ENCODE results near the gene RPS15. TPM values are rescaled to one million over a fixed set of nuclear protein-coding genes. Genes with fewer than 3 reads are reported as not detected.

RPS15 gene
- total RNA-seq, 1 experiment from 2014 or later, result 1,696 TPM

- H3K4me3 ChIP-seq (ENCODE audit: low read depth, low read length, poor library complexity, severe bottlenecking), result no peak overlapping the region
- no peaks in the 10 kb centered on the region for H3K36me3 ChIP-seq (ENCODE audit: insufficient read depth, low read length, poor library complexity, severe bottlenecking)
- BruUV-seq (replicated peaks), result no TSS peak
- ChIA-PET POLR2A (ENCODE audit: low non-redundant PET) (no interaction called here), CTCF (no interaction called here)
- H3K27ac ChIP-seq (ENCODE audit: low read depth, low read length, poor library complexity, severe bottlenecking), result no peak overlapping the region
- no peak for DNase-seq (ENCODE audit: low spot score)
- H3K27me3 ChIP-seq (replicated peaks; ENCODE audit: insufficient read depth, low read depth, low read length, poor library complexity), result no peaks in the 10 kb centered on the region
- peaks cover 37% of the 10 kb centered on the region for H3K4me1 ChIP-seq (ENCODE audit: insufficient read depth, low read length, poor library complexity, severe bottlenecking)
- TF ChIP-seq CTCF (conservative IDR thresholded peaks at IDR 0.05; ENCODE audit: low read depth, low read length) (no peak), EZH2 (IDR thresholded peaks at IDR 0.05; ENCODE audit: borderline replicate concordance, low read depth, low read length, poor library complexity, severe bottlenecking) (no peak)
- intact Hi-C loops (cut with micrococcal nuclease; ENCODE audit: unreplicated experiment), result no loop called here
- H3K9me3 ChIP-seq (ENCODE audit: low read depth, low read length, poor library complexity, severe bottlenecking), result no peaks in the 10 kb centered on the region
Observed at GRCh38 chr19:1397838-1398237, 40.4 kb upstream of the RPS15 start.

GRCh38 chr19:1399079-1399478, 39.1 kb upstream of the RPS15 start:
- Histone ChIP-seq H3K27ac (ENCODE audit: low read depth, low read length, poor library complexity, severe bottlenecking) (no peak overlapping the region), H3K27me3 (replicated peaks; ENCODE audit: insufficient read depth, low read depth, low read length, poor library complexity) (no peaks in the 10 kb centered on the region), H3K9me3 (ENCODE audit: low read depth, low read length, poor library complexity, severe bottlenecking) (no peaks in the 10 kb centered on the region), H3K36me3 (ENCODE audit: insufficient read depth, low read length, poor library complexity, severe bottlenecking) (no peaks in the 10 kb centered on the region), H3K4me1 (ENCODE audit: insufficient read depth, low read length, poor library complexity, severe bottlenecking) (peaks cover 37% of the 10 kb centered on the region), H3K4me3 (ENCODE audit: low read depth, low read length, poor library complexity, severe bottlenecking) (no peak overlapping the region)
- no peak for DNase-seq (ENCODE audit: low spot score)
- intact Hi-C loops (cut with micrococcal nuclease; ENCODE audit: unreplicated experiment), result no loop called here
- ChIA-PET CTCF (no interaction called here), POLR2A (ENCODE audit: low non-redundant PET) (no interaction called here)
- BruUV-seq (replicated peaks), result no TSS peak
- TF ChIP-seq CTCF (conservative IDR thresholded peaks at IDR 0.05; ENCODE audit: low read depth, low read length) (no peak), EZH2 (IDR thresholded peaks at IDR 0.05; ENCODE audit: borderline replicate concordance, low read depth, low read length, poor library complexity, severe bottlenecking) (no peak)

GRCh38 chr19:1399745-1400144, 38.5 kb upstream of the RPS15 start:
- no peak overlapping the region for H3K4me3 ChIP-seq (ENCODE audit: low read depth, low read length, poor library complexity, severe bottlenecking)
- peaks cover 33% of the 10 kb centered on the region for H3K4me1 ChIP-seq (ENCODE audit: insufficient read depth, low read length, poor library complexity, severe bottlenecking)
- no peak for DNase-seq (ENCODE audit: low spot score)
- BruUV-seq (replicated peaks), result no TSS peak
- H3K27ac ChIP-seq (ENCODE audit: low read depth, low read length, poor library complexity, severe bottlenecking), result no peak overlapping the region
- H3K27me3 ChIP-seq (replicated peaks; ENCODE audit: insufficient read depth, low read depth, low read length, poor library complexity), result no peaks in the 10 kb centered on the region
- H3K36me3 ChIP-seq (ENCODE audit: insufficient read depth, low read length, poor library complexity, severe bottlenecking), result no peaks in the 10 kb centered on the region
- ChIA-PET CTCF (no interaction called here), POLR2A (ENCODE audit: low non-redundant PET) (no interaction called here)
- TF ChIP-seq CTCF (conservative IDR thresholded peaks at IDR 0.05; ENCODE audit: low read depth, low read length), result no peak
- TF ChIP-seq EZH2 (IDR thresholded peaks at IDR 0.05; ENCODE audit: borderline replicate concordance, low read depth, low read length, poor library complexity, severe bottlenecking), result no peak
- intact Hi-C loops (cut with micrococcal nuclease; ENCODE audit: unreplicated experiment), result no loop called here
- H3K9me3 ChIP-seq (ENCODE audit: low read depth, low read length, poor library complexity, severe bottlenecking), result no peaks in the 10 kb centered on the region
